Suppressor macrophage (primary cell): ENCODE results near the gene SHANK3.

ENCODE experiments used
- DNase-seq, 4 experiments: peaks; one replicate each; pipeline ENCODE4 v3.0.0-alpha.2; 2020 to 2022

The SHANK3 gene

GRCh38 chr22:50714150-50714549 lies 41.5 kb downstream of the SHANK3 start:
- DNase-seq = no peak

- DNase-seq = no peak
Measured at GRCh38 chr22:50714631-50715179, 42.1 kb downstream of the SHANK3 start.

GRCh38 chr22:50715250-50715649 lies 42.6 kb downstream of the SHANK3 start:
- DNase-seq = no peak

- DNase-seq = no peak
Measured at GRCh38 chr22:50715776-50716175, 43.2 kb downstream of the SHANK3 start.

GRCh38 chr22:50716290-50717024 lies 43.8 kb downstream of the SHANK3 start:
- no peak for DNase-seq

- DNase-seq = no peak
Measured at GRCh38 chr22:50717709-50718351, 45.2 kb downstream of the SHANK3 start.

- DNase-seq = no peak
Measured at GRCh38 chr22:50718352-50718709, 45.7 kb downstream of the SHANK3 start.

GRCh38 chr22:50719814-50720300 lies 47.2 kb downstream of the SHANK3 start:
- DNase-seq = no peak

- DNase-seq = no peak
Measured at GRCh38 chr22:50720301-50721256, 48.0 kb downstream of the SHANK3 start.

GRCh38 chr22:50721257-50721844 lies 48.7 kb downstream of the SHANK3 start:
- no peak for DNase-seq

- DNase-seq = no peak
Measured at GRCh38 chr22:50722048-50722701, 49.6 kb downstream of the SHANK3 start.
